K562 treated with DMSO at 1 percent for 24 hours (cell line): ENCODE data around the gene GALNT16. TPM values are rescaled to one million over a fixed set of nuclear protein-coding genes. Genes with fewer than 3 reads are reported as not detected.

Experiments used
- total RNA-seq: library from RNA; unstranded; fragments of 300-600 nt; gene quantifications from 2 replicates; pipeline ENCODE4 v1.2.3, GENCODE V29; 2022; ENCODE audit warnings: low read depth; ENCODE audit not compliant: insufficient read depth

Gene GALNT16
- not detected in 2 replicates for total RNA-seq

GRCh38 chr14:69259527-69260189 is at the start of gene GALNT16:
Gene GALNT16 (plus strand): TSS chr14:69260158. CDS start chr14:69260291, 133 bp downstream.

GRCh38 chr14:69398053-69398817 is 138.3 kb downstream of the GALNT16 start, which contains the start of the genes ERH and SLC39A9:
Gene ERH (minus strand): TSS chr14:69398299. CDS start chr14:69398233, 66 bp downstream.
Gene SLC39A9 (plus strand): TSS chr14:69398692. CDS start chr14:69399370, 678 bp downstream.

Other genes starting within 250 kb of the GALNT16 start
- 24.4 and 26.0 TPM in 2 replicates for gene DCAF5, start 107.0 kb upstream of the GALNT16 start, total RNA-seq
- 5.6 and 6.2 TPM in 2 replicates for gene EXD2, start 68.7 kb upstream of the GALNT16 start, total RNA-seq
- 97.4 and 108 TPM in 2 replicates for gene ERH, start 138.1 kb downstream of the GALNT16 start, total RNA-seq
- gene SLC39A9, start 138.5 kb downstream of the GALNT16 start, total RNA-seq = 23.9 and 26.9 TPM in 2 replicates
- gene PLEKHD1, start 224.6 kb downstream of the GALNT16 start, total RNA-seq = not detected in 2 replicates